ENCODE results near the gene GNG13.
"Not testable (repeated sequence)": the region's sequence is repeated elsewhere in the genome, so short reads cannot be mapped to it uniquely, and the experiment has no call there.

GNG13 gene

DNA sequence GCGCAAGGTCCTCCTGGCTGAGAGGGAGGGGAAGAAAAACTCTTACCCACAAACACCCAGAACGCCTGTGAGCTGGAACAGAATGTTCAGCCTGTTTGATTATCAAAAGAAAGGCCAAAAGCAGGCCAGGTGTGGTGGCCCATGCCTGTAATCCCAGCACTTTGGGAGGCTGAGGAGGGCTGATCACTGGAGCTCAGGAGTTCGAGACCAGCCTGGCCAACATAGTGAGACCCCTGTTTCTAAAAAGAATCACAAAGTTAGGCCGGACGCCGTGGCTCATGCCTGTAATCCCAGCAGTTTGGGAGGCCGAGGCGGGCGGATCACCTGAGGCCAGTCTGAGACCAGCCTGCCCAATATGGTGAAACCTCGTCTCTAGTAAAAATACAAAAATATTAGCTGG lies 24.2 kb downstream of the GNG13 start:
- DNase-seq: not testable (repeated sequence)

DNA sequence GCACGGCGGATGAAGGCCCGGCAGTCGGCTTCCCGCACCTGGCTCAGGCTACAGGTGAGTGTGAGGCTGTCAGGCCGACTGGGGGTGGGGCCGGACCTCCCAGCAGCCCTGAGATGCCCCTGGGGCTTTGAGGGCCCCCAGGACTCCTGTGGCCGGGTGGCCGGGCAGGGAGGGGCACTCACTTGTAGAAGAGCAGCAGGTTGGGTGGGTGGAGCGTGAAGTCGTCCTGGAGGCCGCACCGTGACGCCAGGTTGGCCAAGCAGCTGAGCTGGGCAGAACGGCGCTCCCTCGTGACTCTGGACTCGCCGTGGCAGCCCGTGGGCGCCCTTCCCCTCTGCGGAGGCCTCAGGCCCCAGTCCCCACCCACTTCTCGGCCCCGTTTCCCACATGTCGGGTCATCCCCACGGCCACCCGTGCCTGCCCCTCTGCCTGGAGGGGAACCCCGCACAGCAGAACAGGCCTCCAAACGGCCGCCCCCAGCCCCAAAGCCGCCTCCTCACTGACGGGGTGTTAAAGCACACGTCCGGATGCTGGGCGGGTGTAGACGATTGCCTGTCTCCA lies 25.2 kb downstream of the GNG13 start:
- no peak for DNase-seq

DNA sequence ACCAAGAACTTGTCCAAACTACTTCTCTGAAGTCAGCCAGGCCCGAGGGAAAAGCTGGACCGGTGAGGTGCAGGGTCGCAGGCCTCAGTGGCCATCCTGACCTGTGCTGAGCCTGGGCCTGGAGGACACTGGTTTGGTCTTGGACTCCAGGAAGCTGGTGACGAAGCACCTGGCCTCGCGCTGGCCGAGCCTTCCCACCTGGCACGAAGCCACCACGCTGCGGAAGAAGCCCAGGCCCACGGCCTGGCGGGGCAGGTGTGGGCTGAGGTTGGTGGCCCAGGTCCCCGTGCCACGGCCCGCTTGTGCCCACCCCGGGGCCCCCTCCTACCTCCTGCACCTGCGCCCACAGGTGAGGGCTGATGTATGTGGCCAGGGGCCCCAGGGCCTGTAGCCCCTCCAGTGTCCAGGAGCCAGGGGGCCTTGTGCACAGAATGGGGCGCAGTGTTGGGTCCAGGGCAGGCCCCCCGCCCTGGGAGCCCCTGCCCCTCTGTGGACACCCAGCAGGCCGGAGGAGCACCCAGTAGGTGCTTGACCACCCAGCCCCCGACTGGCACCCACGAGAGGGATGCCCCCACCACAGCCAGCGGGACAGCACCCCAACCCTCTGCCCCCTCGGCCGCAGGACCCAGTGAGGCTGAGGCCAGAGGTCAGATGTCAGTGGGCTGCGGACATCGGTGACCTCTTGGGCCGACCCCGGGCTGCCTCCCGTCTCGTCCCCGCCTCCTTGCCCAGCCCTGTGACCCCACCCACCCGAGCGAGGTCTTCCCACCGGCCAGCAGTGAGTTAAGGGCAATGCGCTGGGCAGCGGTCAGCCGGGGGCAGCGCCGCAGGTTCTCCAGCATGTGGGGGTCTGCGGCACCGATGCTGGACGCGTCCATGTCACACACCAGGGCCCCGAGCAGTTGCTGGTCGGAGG lies 26.2 kb downstream of the GNG13 start:
- DNase-seq: no peak

DNA sequence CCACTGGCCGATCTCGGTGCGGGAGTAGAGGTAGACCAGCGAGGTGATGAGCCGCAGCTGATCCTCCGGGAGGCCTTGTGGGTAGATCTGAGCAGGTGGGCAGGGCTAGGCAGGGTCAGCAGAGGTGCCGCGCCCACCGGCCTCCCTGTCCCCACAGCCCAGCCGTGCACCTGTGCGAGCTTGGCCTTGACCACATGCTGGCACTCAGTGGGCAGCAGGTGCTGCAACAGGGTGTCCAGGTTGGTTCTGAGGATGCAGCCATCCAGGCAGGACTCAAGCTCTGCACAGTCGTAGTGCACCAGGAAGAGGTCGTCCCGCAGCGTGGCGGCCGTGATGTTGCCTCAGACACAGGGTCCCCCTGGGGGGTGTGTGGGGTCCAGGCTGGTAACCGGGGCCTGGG lies 27.6 kb downstream of the GNG13 start:
- DNase-seq: no peak

DNA sequence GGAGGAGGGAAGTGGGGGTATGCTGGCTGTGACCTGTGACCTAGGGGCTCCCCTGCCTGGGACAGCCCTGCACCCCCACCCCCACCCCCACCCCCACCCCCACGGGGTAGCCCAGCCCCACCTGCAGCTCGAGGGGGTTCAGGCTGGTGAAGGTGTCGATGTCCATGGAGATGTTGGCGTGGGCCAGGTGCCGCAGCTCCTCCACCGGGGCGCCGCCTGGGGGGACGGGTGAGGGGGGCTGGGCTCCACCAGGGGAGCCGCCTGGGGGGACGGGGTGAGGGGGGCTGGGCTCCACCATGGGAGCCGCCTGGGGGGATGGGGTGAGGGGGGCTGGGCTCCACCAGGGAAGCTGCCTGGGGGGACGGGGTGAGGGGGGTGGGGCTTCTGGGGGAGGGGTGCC lies 30.1 kb downstream of the GNG13 start:
- DNase-seq: no peak

DNA sequence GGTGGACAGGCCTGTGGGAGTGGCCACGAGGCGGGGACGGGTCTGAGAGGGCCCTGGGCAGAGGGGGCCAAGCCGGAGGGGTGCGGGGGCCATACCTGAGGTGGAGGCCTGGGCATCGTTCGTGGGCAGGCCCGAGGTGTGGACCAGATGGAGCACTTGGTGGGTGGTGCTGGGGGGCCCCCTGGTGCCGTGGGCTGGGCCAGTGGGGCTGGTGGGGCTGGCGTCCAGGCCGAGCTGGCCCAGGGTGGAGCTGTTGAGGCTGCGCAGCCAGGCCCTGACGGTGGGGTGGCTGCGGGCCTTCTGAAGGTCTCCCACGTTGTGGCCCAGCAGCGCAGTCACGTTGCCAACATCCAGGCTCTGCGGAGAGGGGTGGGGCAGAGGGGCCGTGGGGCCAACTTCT lies 30.6 kb downstream of the GNG13 start:
- no peak for DNase-seq

DNA sequence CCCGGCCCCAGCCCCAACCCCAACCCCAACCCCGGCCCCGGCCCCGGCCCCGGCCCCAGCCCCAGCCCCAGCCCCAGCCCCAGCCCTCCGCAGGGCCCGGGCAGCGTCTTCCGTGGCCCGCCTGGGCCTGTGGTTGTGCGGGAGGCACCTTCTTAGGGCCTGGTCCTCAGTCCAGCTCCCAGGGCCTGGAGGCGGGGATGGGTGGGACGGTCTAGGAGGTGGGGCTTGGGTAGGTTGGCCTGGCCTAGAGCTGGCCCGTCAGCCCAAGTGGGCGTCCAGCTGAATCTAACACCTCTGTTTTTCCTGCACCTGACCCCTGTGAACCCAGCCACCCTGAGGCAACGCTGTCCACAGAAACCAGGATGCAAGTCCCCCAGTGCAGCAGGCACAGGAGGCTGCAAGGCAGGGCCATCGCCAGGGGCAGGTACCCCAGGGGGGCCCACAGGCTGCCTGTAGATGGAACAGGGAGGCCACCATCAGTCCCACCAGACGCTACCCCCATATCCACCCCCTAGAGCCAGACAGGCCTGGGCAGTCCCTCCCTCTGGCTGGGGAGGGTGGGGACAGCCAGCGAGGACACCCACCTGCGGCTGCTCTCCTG lies 31.2 kb downstream of the GNG13 start:
- DNase-seq: no peak

DNA sequence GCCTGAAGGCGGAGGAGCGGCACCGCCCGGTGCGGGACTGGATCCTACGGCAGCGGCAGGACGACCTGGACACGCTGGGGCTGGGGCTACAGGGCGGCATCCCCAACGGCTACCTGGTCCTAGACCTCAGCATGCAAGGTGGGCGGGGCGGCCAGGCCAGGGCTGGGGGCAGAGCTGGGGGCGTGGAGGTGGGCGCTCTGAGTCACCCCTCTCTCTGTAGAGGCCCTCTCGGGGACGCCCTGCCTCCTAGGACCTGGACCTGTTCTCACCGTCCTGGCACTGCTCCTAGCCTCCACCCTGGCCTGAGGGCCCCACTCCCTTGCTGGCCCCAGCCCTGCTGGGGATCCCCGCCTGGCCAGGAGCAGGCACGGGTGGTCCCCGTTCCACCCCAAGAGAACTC lies 32.1 kb downstream of the GNG13 start:
- no peak for DNase-seq

DNA sequence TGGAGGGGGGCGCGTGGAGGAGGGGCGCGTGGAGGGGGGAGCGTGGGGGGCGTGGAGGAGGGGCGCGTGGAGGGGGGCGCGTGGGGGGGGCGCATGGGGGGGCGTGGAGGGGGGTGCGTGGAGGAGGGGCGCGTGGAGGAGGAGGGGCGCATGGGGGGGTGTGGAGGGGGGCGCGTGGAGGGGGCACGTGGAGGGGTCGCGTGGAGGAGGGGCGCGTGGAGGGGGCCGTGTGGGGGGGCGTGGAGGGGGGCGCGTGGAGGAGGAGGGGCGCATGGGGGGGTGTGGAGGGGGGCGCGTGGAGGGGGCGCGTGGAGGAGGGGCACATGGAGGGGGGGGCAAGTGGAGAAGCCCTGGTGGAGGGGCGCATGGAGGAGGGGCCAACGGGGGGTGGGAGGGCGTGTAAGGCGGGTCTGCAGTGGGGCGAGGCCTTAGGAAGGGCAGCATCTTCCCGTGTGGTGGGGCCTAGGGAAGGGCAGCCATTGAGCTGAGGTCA lies 32.7 kb downstream of the GNG13 start:
- no peak for DNase-seq

DNA sequence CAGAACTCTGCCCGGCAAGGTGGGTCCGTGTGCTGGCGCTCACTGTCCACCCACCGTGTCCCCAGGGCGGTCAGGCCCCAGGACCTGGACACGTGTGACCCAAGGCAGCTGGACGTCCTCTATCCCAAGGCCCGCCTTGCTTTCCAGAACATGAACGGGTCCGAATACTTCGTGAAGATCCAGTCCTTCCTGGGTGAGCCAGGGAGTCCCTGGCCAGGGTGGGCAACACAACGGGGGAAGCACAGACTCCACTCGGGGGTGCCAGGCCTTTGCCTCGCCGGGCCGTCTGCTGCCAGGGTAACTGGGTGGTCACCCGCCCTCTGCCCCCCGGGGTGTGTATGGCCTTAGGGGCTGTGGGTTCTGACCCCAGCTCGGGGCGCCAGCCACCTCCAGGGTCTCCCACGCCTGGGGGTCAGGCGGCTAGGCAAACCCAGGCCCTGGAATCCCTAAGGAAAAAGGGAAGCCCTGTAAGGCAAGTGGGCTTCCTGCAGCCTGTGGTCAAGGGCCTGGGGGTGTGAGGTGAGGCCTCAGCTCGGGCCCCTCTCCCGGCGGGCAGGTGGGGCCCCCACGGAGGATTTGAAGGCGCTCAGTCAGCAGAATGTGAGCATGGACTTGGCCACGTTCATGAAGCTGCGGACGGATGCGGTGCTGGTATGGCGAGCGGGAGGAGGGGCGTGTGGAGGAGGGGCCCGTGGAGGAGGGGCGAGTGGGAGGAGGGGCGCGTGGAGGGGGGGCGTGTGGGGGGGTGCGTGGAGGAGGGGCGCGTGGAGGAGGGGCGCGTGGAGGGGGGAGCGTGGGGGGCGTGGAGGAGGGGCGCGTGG lies 33.5 kb downstream of the GNG13 start:
- DNase-seq: no peak

DNA sequence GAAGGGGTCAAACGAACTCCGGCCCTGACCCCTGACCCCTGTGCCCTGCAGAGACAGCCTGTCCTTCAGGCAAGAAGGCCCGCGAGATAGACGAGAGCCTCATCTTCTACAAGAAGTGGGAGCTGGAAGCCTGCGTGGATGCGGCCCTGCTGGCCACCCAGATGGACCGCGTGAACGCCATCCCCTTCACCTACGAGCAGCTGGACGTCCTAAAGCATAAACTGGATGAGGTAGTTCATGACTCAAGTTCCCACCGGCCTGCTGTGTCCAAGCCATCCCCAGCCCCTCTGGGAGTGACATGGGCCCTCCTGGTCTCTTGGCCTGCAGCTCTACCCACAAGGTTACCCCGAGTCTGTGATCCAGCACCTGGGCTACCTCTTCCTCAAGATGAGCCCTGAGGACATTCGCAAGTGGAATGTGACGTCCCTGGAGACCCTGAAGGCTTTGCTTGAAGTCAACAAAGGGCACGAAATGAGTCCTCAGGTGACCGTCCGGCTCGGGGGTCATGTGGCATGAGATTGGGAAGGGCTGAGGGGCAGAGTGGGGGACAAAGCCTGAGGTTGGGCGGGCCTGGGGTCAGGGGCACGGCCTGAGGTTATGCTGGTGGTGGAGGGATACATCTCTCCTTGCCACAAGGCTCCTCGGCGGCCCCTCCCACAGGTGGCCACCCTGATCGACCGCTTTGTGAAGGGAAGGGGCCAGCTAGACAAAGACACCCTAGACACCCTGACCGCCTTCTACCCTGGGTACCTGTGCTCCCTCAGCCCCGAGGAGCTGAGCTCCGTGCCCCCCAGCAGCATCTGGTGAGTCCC lies 34.3 kb downstream of the GNG13 start:
- no peak for DNase-seq

DNA sequence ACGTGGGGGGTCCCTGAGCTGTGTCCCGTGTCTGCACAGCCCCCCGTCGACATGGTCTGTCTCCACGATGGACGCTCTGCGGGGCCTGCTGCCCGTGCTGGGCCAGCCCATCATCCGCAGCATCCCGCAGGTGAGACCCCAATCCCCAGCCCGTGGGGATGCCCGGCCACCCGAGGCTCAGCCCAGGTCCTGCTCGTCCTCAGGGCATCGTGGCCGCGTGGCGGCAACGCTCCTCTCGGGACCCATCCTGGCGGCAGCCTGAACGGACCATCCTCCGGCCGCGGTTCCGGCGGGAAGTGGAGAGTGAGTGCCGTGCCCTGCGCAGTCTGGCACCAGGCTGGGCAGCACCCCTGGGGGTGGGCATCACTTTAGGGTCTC lies 35.1 kb downstream of the GNG13 start:
- DNase-seq: no peak

DNA sequence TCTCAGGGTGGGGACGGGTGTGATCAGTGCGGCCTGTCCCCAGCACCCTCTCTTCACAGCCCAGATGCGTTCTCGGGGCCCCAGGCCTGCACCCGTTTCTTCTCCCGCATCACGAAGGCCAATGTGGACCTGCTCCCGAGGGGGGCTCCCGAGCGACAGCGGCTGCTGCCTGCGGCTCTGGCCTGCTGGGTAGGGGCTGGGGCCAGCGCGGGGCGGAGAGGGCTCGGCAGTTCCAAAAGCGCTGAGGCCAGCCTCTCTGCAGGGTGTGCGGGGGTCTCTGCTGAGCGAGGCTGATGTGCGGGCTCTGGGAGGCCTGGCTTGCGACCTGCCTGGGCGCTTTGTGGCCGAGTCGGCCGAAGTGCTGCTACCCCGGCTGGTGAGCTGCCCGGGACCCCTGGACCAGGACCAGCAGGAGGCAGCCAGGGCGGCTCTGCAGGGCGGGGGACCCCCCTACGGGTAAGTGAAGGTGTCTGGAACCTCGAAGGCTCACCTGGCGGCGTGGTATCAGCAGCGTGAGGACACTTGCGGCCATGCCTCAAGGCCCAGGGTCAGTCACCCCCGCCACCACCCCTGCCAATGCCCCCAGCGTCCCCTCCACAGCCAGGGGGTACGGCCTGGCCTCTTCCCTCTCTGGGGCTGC lies 35.6 kb downstream of the GNG13 start:
- DNase-seq: no peak

DNA sequence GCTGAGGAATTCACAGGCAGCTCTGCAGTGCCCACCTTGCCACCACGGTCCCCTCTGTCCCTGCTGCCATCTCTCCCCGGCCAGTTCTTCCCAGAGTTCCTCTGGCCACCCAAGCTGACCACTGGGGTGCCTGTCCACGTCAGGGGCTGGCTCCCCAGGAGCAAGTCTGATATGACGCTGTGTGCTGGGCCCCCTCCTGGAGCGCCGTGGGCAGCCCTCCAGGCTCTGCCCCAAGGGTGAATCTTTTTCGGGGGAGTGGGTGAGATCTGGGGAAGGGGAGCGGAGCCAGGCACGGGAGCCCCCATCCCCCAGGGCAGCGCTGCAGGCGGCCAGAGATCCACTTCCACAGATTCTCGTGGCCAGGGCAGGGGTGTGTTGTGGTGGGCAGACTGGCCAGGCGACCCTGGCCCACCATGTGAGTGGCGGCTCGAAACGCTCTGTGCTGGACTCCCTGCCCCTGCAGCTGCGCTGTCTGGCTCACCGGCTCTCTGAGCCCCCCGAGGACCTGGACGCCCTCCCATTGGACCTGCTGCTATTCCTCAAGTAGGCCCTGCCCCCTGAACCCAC lies 36.3 kb downstream of the GNG13 start:
- DNase-seq: no peak

DNA sequence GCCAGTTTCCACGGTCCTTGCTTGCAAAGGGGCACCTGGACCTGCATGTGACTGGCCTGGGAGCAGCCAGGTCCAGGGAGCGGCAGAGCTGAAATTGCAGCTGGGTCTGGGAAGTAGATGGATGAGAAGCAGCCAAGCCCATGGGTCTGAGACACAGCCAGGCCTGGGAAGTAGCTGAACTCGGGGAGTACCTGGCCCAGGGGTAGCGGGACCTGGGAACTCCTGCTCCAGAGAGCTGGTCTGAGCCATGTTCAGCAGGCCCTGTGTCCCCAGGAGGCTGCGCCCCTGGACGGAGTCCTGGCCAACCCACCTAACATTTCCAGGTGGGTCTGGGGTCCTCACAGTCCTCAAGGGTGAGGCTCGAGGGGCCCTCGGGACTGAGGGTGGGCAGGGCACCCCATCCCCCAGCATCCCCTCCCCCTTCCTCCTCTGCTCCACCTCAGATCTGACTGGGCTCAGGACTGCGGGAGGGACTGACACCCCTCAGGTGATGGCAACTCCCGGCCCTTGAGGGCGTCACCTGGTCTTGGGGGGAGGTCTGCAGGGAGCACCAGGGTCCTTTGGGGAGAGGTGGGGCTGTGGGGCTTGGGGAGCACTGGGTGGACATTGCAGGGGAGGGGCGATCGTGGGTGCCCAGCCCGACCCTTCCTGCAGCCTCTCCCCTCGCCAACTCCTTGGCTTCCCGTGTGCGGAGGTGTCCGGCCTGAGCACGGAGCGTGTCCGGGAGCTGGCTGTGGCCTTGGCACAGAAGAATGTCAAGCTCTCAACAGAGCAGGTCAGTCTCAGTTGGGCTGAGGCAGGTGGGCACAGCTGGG lies 37.0 kb downstream of the GNG13 start:
- DNase-seq: no peak

DNA sequence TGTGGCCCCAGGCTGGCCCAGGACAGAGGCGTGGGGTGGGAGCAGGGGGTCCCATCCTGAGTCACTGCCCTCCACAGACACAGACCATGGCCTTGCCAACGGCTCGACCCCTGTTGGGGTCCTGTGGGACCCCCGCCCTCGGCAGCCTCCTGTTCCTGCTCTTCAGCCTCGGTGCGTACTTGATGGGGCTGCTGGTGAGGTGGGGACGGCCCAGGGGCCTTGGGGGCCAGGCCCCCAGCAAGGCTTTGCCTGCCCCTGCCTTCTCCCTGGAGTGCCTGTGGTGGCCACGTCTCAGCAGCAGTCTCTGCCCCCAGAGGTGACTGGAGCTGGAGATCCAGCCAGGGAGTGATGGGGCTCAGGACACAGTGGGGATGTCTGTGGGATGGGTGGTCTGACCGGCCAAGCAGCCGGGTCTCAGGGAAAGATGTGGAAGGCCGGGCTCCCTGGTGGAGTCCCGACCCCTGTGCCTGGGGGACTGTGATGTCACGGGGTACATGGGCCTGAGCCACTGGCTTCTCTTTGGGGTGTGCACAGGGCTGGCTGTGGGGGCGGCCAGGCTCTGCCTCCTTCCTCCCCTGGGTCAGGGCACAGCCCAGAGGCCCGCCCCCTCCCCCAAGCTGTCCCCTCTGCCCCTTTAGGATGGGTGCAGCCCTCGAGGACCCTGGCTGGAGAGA lies 37.8 kb downstream of the GNG13 start:
- DNase-seq: no peak

DNA sequence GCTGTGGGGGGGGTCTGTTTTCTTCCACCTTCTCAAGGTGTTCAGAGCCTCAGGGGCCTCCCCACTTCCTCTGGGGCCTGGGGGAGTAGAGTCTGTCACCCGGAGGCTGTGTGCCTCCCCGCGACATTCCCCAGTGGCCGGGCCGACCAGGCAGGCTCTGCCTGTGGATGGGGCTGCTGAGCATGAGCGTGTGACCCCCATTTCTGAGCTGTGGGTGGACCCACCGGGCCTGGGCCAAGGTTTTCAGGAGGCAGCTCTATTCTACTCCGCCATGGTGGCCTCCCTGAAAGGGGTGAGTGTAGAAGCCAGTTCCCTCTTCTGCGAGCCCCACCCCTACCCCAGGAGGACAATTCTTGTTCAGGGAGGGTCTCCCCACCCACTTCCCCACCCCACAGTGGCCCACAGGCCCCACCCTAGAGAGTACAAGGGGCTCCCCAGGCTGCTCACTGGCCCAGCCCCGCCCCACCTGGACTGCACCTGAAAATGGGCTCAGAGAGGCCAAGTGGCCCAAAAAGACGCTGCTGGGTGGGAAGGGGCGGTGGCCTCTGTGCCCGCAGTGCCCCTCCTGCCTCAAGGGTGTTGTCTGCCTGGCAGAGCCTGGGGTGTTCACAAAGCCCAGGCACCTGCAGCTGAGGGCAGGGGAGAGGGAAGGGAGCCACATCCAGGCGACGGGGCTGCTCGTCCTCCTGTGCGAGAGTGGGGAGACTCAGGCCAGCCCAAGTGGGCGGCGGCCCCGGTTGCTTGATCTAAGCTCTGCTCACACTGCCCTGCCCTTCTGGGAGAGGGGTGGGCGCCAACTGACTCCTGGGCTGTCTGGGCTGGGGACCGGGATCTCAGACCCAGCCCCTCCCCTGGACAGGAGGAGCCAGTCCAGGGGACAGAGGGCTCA lies 38.7 kb downstream of the GNG13 start:
- DNase-seq: no peak

DNA sequence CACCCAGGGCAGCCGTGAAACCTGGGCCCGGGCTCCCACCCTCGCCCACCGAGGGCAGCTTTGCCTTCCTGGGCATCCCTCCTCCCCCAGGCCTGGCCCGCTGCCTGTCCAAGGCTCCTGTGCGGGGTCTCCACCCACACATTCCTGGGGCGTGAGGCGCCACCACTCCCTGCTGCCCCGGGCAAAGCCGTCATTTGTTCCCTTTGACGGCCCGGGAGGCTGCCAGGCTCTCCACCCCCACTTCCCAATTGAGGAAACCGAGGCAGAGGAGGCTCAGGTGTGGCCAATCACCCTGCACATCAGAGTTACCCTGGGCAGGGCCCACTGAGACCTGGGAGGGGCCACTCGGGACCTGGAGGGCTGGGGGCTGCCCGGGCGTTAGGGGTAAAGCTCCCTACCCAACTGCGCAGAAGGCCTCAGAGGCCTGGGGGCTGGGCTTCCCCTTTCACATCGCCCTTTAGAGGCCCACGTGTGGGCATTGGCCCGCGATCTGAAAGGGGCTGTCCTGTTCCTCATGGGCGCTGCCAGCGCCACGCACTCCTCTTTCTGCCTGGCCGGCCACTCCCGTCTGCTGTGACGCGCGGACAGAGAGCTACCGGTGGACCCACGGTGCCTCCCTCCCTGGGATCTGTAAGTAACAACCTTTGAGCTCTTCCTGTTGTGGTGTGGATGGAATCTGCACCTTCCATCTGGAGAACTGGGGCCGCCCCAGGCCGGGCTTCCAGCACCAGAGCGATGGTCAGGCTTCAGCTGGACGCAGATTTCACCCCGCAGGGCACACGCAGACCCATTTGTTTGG lies 39.8 kb downstream of the GNG13 start, which contains the start of gene MSLN:
MSLN (plus strand) TSS at position 190 of the 799 bp plus-strand sequence. CDS start 1,947 bp downstream, outside the sequence.
- DNase-seq: no peak
